Caco-2 (cell line): ENCODE measurements around the gene ING4. TPM values are rescaled to one million over a fixed set of nuclear protein-coding genes. Genes with fewer than 3 reads are reported as not detected.

Source experiments
- BruUV-seq: library from RNA; stranded (reverse); fragments of 400-500 nt; replicated peaks from 2 replicates; lab custom pipeline; 2021; lab: Mats Ljungman, UMichigan
- CTCF ChIA-PET: fragments of 300-600 bp; sonication (Branson Sonifier 250); formaldehyde crosslinking; loops from one replicate; lab custom pipeline; 2022; ENCODE audit warnings: antibody characterized with exemption; lab: Charles Lee
- POLR2A ChIA-PET: fragments of 300-600 bp; sonication (Branson Sonifier 250); formaldehyde crosslinking; loops from one replicate; lab custom pipeline; 2022; ENCODE audit warnings: antibody characterized with exemption; lab: Charles Lee
- DNase-seq, 2 experiments: peaks; one replicate each; pipeline versions ENCODE4 v3.0.0 to v3.0.0-alpha.2; 2020 to 2022
- H3K27me3 ChIP-seq: replicated peaks from 2 replicates; pipeline ENCODE4 v1.6.0; 2011; ENCODE audit warnings: low read length; ENCODE audit not compliant: control insufficient read depth, insufficient read depth
- H3K36me3 ChIP-seq: 2 replicates; pipeline ENCODE4 v1.5.1; 2011; ENCODE audit warnings: low read length; ENCODE audit not compliant: control insufficient read depth, insufficient read depth
- H3K4me1 ChIP-seq: fragments of 250-450 bp; sonication (Bioruptor Pico); 2 replicates; pipeline ENCODE4 v1.5.1; 2020; ENCODE audit warnings: mild to moderate bottlenecking
- H3K4me3 ChIP-seq: 2 replicates; pipeline ENCODE4 v1.5.1; 2011; ENCODE audit warnings: low read depth, mild to moderate bottlenecking, control low read depth, low read length
- H3K9me3 ChIP-seq: fragments of 250-450 bp; sonication (Bioruptor Pico); 2 replicates; pipeline ENCODE4 v1.5.1; 2020; ENCODE audit warnings: mild to moderate bottlenecking, moderate library complexity
- H3K27ac Mint-ChIP-seq: one replicate; pipeline ENCODE4 v1.8.0; 2022; ENCODE audit warnings: mixed read lengths; ENCODE audit not compliant: unreplicated experiment
- H3K27me3 Mint-ChIP-seq: one replicate; pipeline ENCODE4 v1.8.0; 2022; ENCODE audit warnings: mixed read lengths; ENCODE audit not compliant: insufficient read depth, unreplicated experiment
- H3K36me3 Mint-ChIP-seq: one replicate; pipeline ENCODE4 v1.8.0; 2022; ENCODE audit warnings: mild to moderate bottlenecking, mixed read lengths; ENCODE audit not compliant: insufficient read depth, unreplicated experiment
- H3K4me1 Mint-ChIP-seq: one replicate; pipeline ENCODE4 v1.8.0; 2022; ENCODE audit warnings: low read depth, mixed read lengths; ENCODE audit not compliant: unreplicated experiment
- H3K4me3 Mint-ChIP-seq: one replicate; pipeline ENCODE4 v1.8.0; 2022; ENCODE audit warnings: mild to moderate bottlenecking, moderate library complexity, mixed read lengths; ENCODE audit not compliant: unreplicated experiment
- H3K9me3 Mint-ChIP-seq: one replicate; pipeline ENCODE4 v1.8.0; 2022; ENCODE audit warnings: mixed read lengths; ENCODE audit not compliant: unreplicated experiment
- CTCF ChIP-seq, 2 experiments: fragments of 200-600 bp in 1 of 2; IDR thresholded peaks; 1 replicate in 1 of 2; 2 replicates in 1 of 2; pipeline versions ENCODE4 v1.5.1 to v1.8.0; 2011 to 2022; ENCODE audit warnings: antibody characterized with exemption in 1 of 2, control low read depth in 1 of 2, inconsistent platforms in 1 of 2, low read depth in 1 of 2, low read length in 1 of 2, mild to moderate bottlenecking in 1 of 2, moderate library complexity in 1 of 2; ENCODE audit not compliant: insufficient read depth in 1 of 2, severe bottlenecking in 1 of 2, unreplicated experiment in 1 of 2
- intact Hi-C: fragments of 100-400 bp; cut with micrococcal nuclease; formaldehyde crosslinking; loops from one replicate; pipeline ENCODE4 v1.10.0; 2022; ENCODE audit not compliant: unreplicated experiment
- total RNA-seq: library from RNA; stranded (reverse); gene quantifications from 2 replicates; pipeline ENCODE4 v1.2.3, GENCODE V29; 2022

The ING4 gene
- total RNA-seq, 1 experiment from 2014 or later, result 32.8 TPM

GRCh38 chr12:6604259-6605029 is 58.5 kb downstream of the ING4 start:
- intact Hi-C loops, result loop anchor here (5.0 kb wide), 1 partner anchor 37 kb away; the partner anchor contains the start of gene NOP2
- H3K27ac Mint-ChIP-seq, result peak overlapping the region; percentile 50
- Histone ChIP-seq H3K36me3 (peaks cover 14% of the 10 kb centered on the region), H3K4me1 (peaks cover 30% of the 10 kb centered on the region), H3K27me3 (no peaks in the 10 kb centered on the region), H3K9me3 (no peaks in the 10 kb centered on the region), H3K4me3 (0 out of 2 replicates have a peak overlapping the region, but pooled peaks have one; percentile 0)
- H3K4me1 Mint-ChIP-seq, result peaks cover 21% of the 10 kb centered on the region
- BruUV-seq, result no TSS peak
- H3K9me3 Mint-ChIP-seq, result no peaks in the 10 kb centered on the region
- ChIA-PET CTCF (interaction anchor here (0.5 to 1.1 kb wide), 2 partner anchors 34 to 85 kb away, joined by 3 to 5 read pairs; partner anchors contain the start of gene ZNF384), POLR2A (interaction anchor here (0.6 kb wide), 1 partner anchor 1321 kb away, joined by 3 read pairs; no protein-coding TSS in a partner anchor)
- no peak overlapping the region for H3K4me3 Mint-ChIP-seq
- H3K27me3 Mint-ChIP-seq, result no peaks in the 10 kb centered on the region
- no peak for TF ChIP-seq CTCF (IDR thresholded peaks at IDR 0.05; ENCODE audit: insufficient read depth in 1 of 2, low read depth in 1 of 2, low read length in 1 of 2, severe bottlenecking in 1 of 2, unreplicated experiment in 1 of 2)
- no peak for DNase-seq
- H3K36me3 Mint-ChIP-seq, result peaks cover 63% of the 10 kb centered on the region

- no peak overlapping the region for H3K27ac Mint-ChIP-seq
- ChIA-PET POLR2A (no interaction called here), CTCF (interaction anchor here (0.5 kb wide), 1 partner anchor 218 kb away, joined by 3 read pairs; no protein-coding TSS in a partner anchor)
- peaks cover 76% of the 10 kb centered on the region for H3K36me3 Mint-ChIP-seq
- no peaks in the 10 kb centered on the region for H3K27me3 Mint-ChIP-seq
- no peaks in the 10 kb centered on the region for H3K27me3 ChIP-seq
- H3K36me3 ChIP-seq, result peaks cover 14% of the 10 kb centered on the region
- H3K4me1 Mint-ChIP-seq, result peaks cover 21% of the 10 kb centered on the region
- peaks cover 24% of the 10 kb centered on the region for H3K4me1 ChIP-seq
- H3K9me3 Mint-ChIP-seq, result no peaks in the 10 kb centered on the region
- H3K9me3 ChIP-seq, result no peaks in the 10 kb centered on the region
- no peak for DNase-seq
- intact Hi-C loops, result no loop called here
- H3K4me3 ChIP-seq, result no peak overlapping the region
- no peak for TF ChIP-seq CTCF (IDR thresholded peaks at IDR 0.05; ENCODE audit: insufficient read depth in 1 of 2, low read depth in 1 of 2, low read length in 1 of 2, severe bottlenecking in 1 of 2, unreplicated experiment in 1 of 2)
- no TSS peak for BruUV-seq
- no peak overlapping the region for H3K4me3 Mint-ChIP-seq
Observed at GRCh38 chr12:6603095-6603567, 59.8 kb downstream of the ING4 start.

- intact Hi-C loops, result no loop called here
- CTCF ChIA-PET, result interaction anchor here (0.5 to 1.0 kb wide), 2 partner anchors 20 to 219 kb away, joined by 3 read pairs; no protein-coding TSS in a partner anchor
- peaks cover 21% of the 10 kb centered on the region for H3K4me1 Mint-ChIP-seq
- POLR2A ChIA-PET, result no interaction called here
- no peaks in the 10 kb centered on the region for H3K27me3 Mint-ChIP-seq
- no TSS peak for BruUV-seq
- no peaks in the 10 kb centered on the region for H3K9me3 Mint-ChIP-seq
- H3K36me3 Mint-ChIP-seq, result peaks cover 82% of the 10 kb centered on the region
- Histone ChIP-seq H3K4me3 (no peak overlapping the region), H3K4me1 (peaks cover 19% of the 10 kb centered on the region), H3K9me3 (no peaks in the 10 kb centered on the region), H3K36me3 (peaks cover 16% of the 10 kb centered on the region), H3K27me3 (no peaks in the 10 kb centered on the region)
- H3K27ac Mint-ChIP-seq, result peak overlapping the region; percentile 16
- no peak overlapping the region for H3K4me3 Mint-ChIP-seq
- DNase-seq, result no peak
- TF ChIP-seq CTCF (IDR thresholded peaks at IDR 0.05; ENCODE audit: insufficient read depth in 1 of 2, low read depth in 1 of 2, low read length in 1 of 2, severe bottlenecking in 1 of 2, unreplicated experiment in 1 of 2), result no peak
Observed at GRCh38 chr12:6602526-6602925, 60.4 kb downstream of the ING4 start.

Other genes starting within 250 kb of the ING4 start
- gene CD27, start 218.2 kb downstream of the ING4 start, total RNA-seq, result not detected in 2 replicates
- 9.1 and 9.7 TPM in 2 replicates for gene TAPBPL, start 211.1 kb downstream of the ING4 start, total RNA-seq
- 8.4 and 9.7 TPM in 2 replicates for gene VAMP1, start 192.4 kb downstream of the ING4 start, total RNA-seq
- 448 and 456 TPM in 2 replicates for gene MRPL51, start 169.9 kb downstream of the ING4 start, total RNA-seq
- gene NCAPD2, start 169.0 kb downstream of the ING4 start, total RNA-seq, result 204 and 218 TPM in 2 replicates
- 4,975 and 5,337 TPM in 2 replicates for gene GAPDH, start 128.6 kb downstream of the ING4 start, total RNA-seq
- gene IFFO1, start 107.1 kb downstream of the ING4 start, total RNA-seq, result 0.48 and 0.53 TPM in 2 replicates
- gene NOP2, start 94.8 kb downstream of the ING4 start, total RNA-seq, result 145 and 157 TPM in 2 replicates
- 223 and 229 TPM in 2 replicates for gene CHD4, start 55.7 kb downstream of the ING4 start, total RNA-seq
- gene LPAR5, start 27.2 kb downstream of the ING4 start, total RNA-seq, result 0.19 and 0.20 TPM in 2 replicates
- gene ACRBP, start 15.7 kb downstream of the ING4 start, total RNA-seq, result 0.73 and 1.3 TPM in 2 replicates
- gene ZNF384, start 26.3 kb upstream of the ING4 start, total RNA-seq, result 119 and 127 TPM in 2 replicates
- 0.37 and 0.48 TPM in 2 replicates for gene PIANP, start 37.7 kb upstream of the ING4 start, total RNA-seq
- gene COPS7A, start 60.9 kb upstream of the ING4 start, total RNA-seq, result 56.8 and 61.9 TPM in 2 replicates
- 303 and 309 TPM in 2 replicates for gene MLF2, start 90.0 kb upstream of the ING4 start, total RNA-seq
- gene PTMS, start 103.2 kb upstream of the ING4 start, total RNA-seq, result 264 and 285 TPM in 2 replicates
- gene LAG3, start 109.4 kb upstream of the ING4 start, total RNA-seq, result 1.9 and 3.2 TPM in 2 replicates
- gene CD4, start 126.4 kb upstream of the ING4 start, total RNA-seq, result not detected in 2 replicates
- 0.81 and 1.2 TPM in 2 replicates for gene GPR162, start 158.7 kb upstream of the ING4 start, total RNA-seq
- gene P3H3, start 165.3 kb upstream of the ING4 start, total RNA-seq, result 25.1 and 25.6 TPM in 2 replicates
- 3.9 and 5.1 TPM in 2 replicates for gene GNB3, start 177.8 kb upstream of the ING4 start, total RNA-seq
- 147 and 152 TPM in 2 replicates for gene CDCA3, start 188.2 kb upstream of the ING4 start, total RNA-seq
- 226 and 230 TPM in 2 replicates for gene USP5, start 189.0 kb upstream of the ING4 start, total RNA-seq
- 1,141 and 1,254 TPM in 2 replicates for gene TPI1, start 204.4 kb upstream of the ING4 start, total RNA-seq
- 23.7 and 24.7 TPM in 2 replicates for gene SPSB2, start 210.2 kb upstream of the ING4 start, total RNA-seq
- 7.8 and 8.6 TPM in 2 replicates for gene LRRC23, start 241.7 kb upstream of the ING4 start, total RNA-seq